ENCODE data around the gene NASP. TPM values are rescaled to one million over a fixed set of nuclear protein-coding genes. Genes with fewer than 3 reads are reported as not detected.

Gene NASP
- total and polyA plus RNA-seq, 2 donors (not counting 3 experiments of a cell fraction or from before 2014, with no cell fraction given), result 101 to 149 TPM

Small RNA genes within 50 kb of the gene (small RNA-seq; reads per million reads assigned to genes)
- not detected for gene AL355480.1 (ENCODE audit: insufficient read depth, insufficient read length, low read depth, low replicate concordance)
- gene AL355480.2 (ENCODE audit: insufficient read depth, insufficient read length, low read depth, low replicate concordance), result not detected
- gene AL355480.3 (ENCODE audit: insufficient read depth, insufficient read length, low read depth, low replicate concordance), result not detected
- gene AL355480.4 (ENCODE audit: insufficient read depth, insufficient read length, low read depth, low replicate concordance), result not detected

Other genes with a start within 250 kb of the NASP start
- 15.8 and 16.3 TPM in 2 replicates for gene TOE1, start 243.9 kb upstream of the NASP start, total RNA-seq
- 24.9 and 25.2 TPM in 2 replicates for gene TOE1, start 243.9 kb upstream of the NASP start, polyA plus RNA-seq
- 14.3 and 16.6 TPM in 2 replicates for gene MUTYH, start 243.6 kb upstream of the NASP start, total RNA-seq
- gene MUTYH, start 243.6 kb upstream of the NASP start, polyA plus RNA-seq, result 12.3 and 15.0 TPM in 2 replicates
- gene TESK2, start 92.9 kb upstream of the NASP start, total RNA-seq, result 2.1 and 2.2 TPM in 2 replicates
- gene TESK2, start 92.9 kb upstream of the NASP start, polyA plus RNA-seq, result 2.3 and 2.6 TPM in 2 replicates
- gene CCDC163, start 84.0 kb upstream of the NASP start, total RNA-seq, result 2.0 and 2.6 TPM in 2 replicates
- gene CCDC163, start 84.0 kb upstream of the NASP start, polyA plus RNA-seq, result 2.3 and 2.7 TPM in 2 replicates
- 6.0 and 6.9 TPM in 2 replicates for gene MMACHC, start 83.7 kb upstream of the NASP start, total RNA-seq
- gene MMACHC, start 83.7 kb upstream of the NASP start, polyA plus RNA-seq, result 4.6 and 4.7 TPM in 2 replicates
- 681 and 685 TPM in 2 replicates for gene PRDX1, start 62.2 kb upstream of the NASP start, total RNA-seq
- 500 and 622 TPM in 2 replicates for gene PRDX1, start 62.2 kb upstream of the NASP start, polyA plus RNA-seq
- gene AKR1A1, start 33.2 kb upstream of the NASP start, total RNA-seq, result 166 and 172 TPM in 2 replicates
- 216 and 227 TPM in 2 replicates for gene AKR1A1, start 33.2 kb upstream of the NASP start, polyA plus RNA-seq
- 3.5 and 3.6 TPM in 2 replicates for gene CCDC17, start 40.0 kb downstream of the NASP start, total RNA-seq
- 1.2 and 1.3 TPM in 2 replicates for gene CCDC17, start 40.0 kb downstream of the NASP start, polyA plus RNA-seq
- gene GPBP1L1, start 102.5 kb downstream of the NASP start, total RNA-seq, result 88.8 and 89.7 TPM in 2 replicates
- gene GPBP1L1, start 102.5 kb downstream of the NASP start, polyA plus RNA-seq, result 32.4 and 35.0 TPM in 2 replicates
- 23.8 and 25.6 TPM in 2 replicates for gene TMEM69, start 104.1 kb downstream of the NASP start, total RNA-seq
- 46.1 and 56.2 TPM in 2 replicates for gene TMEM69, start 104.1 kb downstream of the NASP start, polyA plus RNA-seq
- gene IPP, start 166.6 kb downstream of the NASP start, total RNA-seq, result 6.3 and 7.2 TPM in 2 replicates
- gene IPP, start 166.6 kb downstream of the NASP start, polyA plus RNA-seq, result 1.2 and 2.1 TPM in 2 replicates
- 33.8 and 41.2 TPM in 2 replicates for gene MAST2, start 219.6 kb downstream of the NASP start, total RNA-seq
- 25.0 and 27.4 TPM in 2 replicates for gene MAST2, start 219.6 kb downstream of the NASP start, polyA plus RNA-seq

Data from endothelial cell of umbilical vein (primary cell).